Gastroesophageal sphincter (tissue), 3 donors: ENCODE measurements around the gene PCSK2.

ENCODE experiments used
- EP300 ChIP-seq: sonication (generic); formaldehyde crosslinking; IDR thresholded peaks from one replicate; pipeline ENCODE4 v1.6.1; 2017; ENCODE audit warnings: antibody characterized with exemption, mild to moderate bottlenecking
- POLR2A ChIP-seq, 2 donors: fragments of 450-650 bp; IDR thresholded peaks; one replicate each; pipeline ENCODE4 v1.6.1; 2017; ENCODE audit warnings: antibody characterized with exemption in 2 of 2, mild to moderate bottlenecking in 2 of 2, moderate library complexity in 1 of 2
- POLR2AphosphoS5 ChIP-seq: sonication (generic); formaldehyde crosslinking; IDR thresholded peaks from one replicate; pipeline ENCODE4 v1.6.1; 2017; ENCODE audit warnings: antibody characterized with exemption
- TF ChIP-seq, protein P1 (sequence below), 4 experiments: fragments of 200-600 bp in 2 of 4; fragments of 450-650 bp in 2 of 4; sonication (generic) in 1 of 4; IDR thresholded peaks; one replicate each; pipeline ENCODE4 v1.5.1; 2017 to 2019; ENCODE audit warnings: antibody characterized with exemption in 4 of 4, mild to moderate bottlenecking in 2 of 4, moderate library complexity in 2 of 4

DNA sequence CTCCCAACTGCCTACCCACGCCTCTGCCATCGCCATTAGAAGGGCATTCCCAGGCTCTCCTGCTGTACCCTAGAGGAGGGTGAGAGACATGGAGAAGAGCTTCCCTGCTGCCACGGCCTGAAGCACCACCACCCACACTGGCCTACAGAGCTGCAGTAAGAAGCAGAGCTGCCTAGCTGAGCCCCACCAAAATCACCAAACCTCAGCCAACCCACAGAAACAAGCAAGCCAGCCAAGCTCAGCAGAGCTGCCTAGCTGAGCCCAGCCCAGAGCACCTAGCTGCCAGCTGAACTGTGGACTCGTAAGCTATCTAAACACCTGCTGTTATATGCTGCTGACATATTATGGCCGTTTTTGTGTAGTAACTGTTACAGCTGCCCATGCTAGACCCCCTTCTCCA lies 149.2 kb downstream of the PCSK2 start:
- TF ChIP-seq, protein P1, sequence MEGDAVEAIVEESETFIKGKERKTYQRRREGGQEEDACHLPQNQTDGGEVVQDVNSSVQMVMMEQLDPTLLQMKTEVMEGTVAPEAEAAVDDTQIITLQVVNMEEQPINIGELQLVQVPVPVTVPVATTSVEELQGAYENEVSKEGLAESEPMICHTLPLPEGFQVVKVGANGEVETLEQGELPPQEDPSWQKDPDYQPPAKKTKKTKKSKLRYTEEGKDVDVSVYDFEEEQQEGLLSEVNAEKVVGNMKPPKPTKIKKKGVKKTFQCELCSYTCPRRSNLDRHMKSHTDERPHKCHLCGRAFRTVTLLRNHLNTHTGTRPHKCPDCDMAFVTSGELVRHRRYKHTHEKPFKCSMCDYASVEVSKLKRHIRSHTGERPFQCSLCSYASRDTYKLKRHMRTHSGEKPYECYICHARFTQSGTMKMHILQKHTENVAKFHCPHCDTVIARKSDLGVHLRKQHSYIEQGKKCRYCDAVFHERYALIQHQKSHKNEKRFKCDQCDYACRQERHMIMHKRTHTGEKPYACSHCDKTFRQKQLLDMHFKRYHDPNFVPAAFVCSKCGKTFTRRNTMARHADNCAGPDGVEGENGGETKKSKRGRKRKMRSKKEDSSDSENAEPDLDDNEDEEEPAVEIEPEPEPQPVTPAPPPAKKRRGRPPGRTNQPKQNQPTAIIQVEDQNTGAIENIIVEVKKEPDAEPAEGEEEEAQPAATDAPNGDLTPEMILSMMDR (IDR thresholded peaks at IDR 0.05), result no peak
- TF ChIP-seq POLR2A (IDR thresholded peaks at IDR 0.05) (no peak), EP300 (no peak), POLR2AphosphoS5 (no peak)
